Measurements from ENCODE around the gene RIN3.

Gene RIN3

DNA sequence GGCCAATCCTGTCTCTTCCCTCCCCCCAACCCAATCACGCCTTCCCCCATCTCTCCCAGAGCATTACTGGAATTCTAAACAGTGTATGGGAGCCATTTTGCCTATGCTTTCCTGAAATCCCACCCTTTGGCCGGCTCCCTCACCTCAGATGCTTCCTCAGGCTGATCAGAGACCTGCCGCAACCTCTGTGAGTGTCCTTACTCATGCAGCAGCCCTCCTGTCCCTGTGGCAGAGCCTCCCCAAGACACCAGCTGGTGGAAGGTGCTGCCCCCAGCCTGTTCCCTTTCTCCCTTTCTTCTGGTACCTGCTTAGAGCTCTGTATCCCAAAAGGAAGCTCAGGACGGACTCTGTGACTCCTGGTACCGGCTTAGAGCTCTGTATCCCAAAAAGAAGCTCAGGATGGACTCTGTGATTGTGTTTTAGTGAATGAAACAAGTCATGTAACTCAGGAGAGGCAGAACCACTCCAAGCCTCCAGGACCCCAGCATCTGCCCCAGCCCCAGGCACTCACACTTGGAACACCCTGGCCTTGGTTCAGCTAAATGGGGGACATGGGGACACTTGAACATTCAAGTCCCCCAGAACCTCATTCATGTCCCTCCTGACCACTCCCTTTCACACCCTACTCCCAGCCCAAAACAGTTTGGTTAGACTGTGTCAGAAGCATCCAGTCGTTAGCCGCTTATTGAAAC lies 29.3 kb upstream of the RIN3 start:
- in situ Hi-C loops (cut with MboI; ENCODE audit: low sequenced_read_pairs): no loop called here

GRCh38 chr14:92486881-92487280 lies 26.7 kb upstream of the RIN3 start:
- in situ Hi-C loops (cut with MboI; ENCODE audit: low sequenced_read_pairs): no loop called here

DNA sequence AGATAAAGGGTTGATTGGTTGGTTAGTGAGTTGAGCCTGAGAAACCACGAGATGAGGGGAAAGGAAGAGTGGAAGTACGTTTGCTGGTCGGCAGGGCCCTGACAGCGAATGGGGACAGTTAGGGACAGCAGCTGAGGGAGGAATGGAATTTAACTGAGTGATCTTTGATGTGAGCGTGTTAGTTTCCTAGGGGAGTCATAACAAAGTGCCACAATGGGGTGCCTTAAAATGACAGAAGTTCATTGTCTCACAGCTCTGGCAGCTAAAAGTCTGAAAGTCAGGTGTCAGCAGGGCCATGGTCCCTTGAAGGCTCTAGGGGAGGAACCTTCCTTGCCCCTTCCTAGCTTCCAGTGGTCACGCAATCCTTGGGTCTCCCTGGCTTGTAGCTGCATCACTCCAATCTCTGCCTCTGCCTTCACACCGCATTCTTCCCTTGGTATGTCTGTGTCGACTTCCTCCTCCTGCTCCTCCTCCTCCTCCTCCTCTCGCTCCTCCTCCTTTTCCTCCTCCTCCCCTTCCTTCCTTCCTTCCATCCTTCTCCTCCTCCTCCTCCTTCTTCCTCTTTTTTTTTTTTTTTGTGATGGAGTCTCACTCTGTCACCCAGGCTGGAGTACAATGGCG lies 26.0 kb upstream of the RIN3 start:
- in situ Hi-C loops (cut with MboI; ENCODE audit: low sequenced_read_pairs): no loop called here

GRCh38 chr14:92489394-92490238 lies 24.0 kb upstream of the RIN3 start:
- in situ Hi-C loops (cut with MboI; ENCODE audit: low sequenced_read_pairs): no loop called here

DNA sequence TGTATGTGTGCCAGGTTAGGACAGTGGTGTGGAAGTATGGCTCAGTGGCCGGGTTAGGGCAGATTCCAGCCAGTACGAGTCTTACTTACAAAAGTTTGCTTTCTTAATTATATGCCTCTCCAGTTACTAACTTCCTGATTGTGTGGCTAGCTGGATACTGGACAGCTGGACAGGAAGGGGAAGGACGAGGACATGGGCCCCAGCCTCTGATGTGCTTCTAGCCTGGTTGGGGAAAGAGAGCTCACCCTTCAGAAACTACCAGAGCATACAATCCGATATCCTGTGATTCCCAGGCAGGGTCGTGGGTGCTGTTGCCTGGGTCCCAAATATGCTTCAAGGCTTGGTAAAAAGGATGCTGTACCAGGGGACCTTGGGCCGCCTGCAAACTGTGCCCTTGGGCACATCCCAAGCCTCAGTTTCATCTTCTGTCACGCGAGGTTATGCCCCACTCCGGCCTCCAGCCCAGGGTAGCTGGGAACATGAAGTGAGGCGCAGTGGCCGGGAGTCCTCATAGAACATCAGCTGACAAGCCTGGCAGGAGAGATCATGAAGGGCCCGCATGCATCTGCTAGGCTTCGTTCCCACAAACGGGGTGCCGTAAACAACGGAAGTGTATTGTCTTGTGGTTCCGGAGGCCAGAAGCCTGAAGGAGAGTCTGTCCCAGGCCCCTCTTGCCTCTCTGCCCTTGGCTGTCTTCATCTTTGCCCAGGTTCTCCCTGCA lies 23.2 kb upstream of the RIN3 start:
- in situ Hi-C loops (cut with MboI; ENCODE audit: low sequenced_read_pairs): no loop called here

GRCh38 chr14:92491782-92492181 lies 21.8 kb upstream of the RIN3 start:
- in situ Hi-C loops (cut with MboI; ENCODE audit: low sequenced_read_pairs): no loop called here

DNA sequence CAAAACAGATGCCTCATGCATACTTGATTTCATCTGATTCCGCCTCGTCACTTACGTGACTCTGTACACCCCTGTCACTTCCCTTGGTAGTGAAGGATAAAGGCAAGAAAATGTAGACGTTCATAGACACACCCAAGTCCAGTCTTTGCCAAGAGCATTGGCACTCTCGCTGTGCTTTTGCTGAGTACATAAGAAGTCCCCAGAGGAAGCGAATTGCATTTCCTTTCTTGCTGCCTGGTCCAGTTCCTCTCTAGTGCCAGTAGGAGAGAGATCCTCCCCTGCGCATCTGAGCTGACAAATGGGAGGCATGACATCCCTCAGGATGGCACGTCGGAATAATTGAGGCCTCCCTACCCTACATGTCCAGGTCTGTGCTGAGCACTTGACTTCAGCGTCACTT lies 21.3 kb upstream of the RIN3 start:
- in situ Hi-C loops (cut with MboI; ENCODE audit: low sequenced_read_pairs): no loop called here

- in situ Hi-C loops (cut with MboI; ENCODE audit: low sequenced_read_pairs): no loop called here
Measured at GRCh38 chr14:92493024-92493423, 20.6 kb upstream of the RIN3 start.

- in situ Hi-C loops (cut with MboI; ENCODE audit: low sequenced_read_pairs): no loop called here
Measured at GRCh38 chr14:92493492-92493891, 20.1 kb upstream of the RIN3 start.

DNA sequence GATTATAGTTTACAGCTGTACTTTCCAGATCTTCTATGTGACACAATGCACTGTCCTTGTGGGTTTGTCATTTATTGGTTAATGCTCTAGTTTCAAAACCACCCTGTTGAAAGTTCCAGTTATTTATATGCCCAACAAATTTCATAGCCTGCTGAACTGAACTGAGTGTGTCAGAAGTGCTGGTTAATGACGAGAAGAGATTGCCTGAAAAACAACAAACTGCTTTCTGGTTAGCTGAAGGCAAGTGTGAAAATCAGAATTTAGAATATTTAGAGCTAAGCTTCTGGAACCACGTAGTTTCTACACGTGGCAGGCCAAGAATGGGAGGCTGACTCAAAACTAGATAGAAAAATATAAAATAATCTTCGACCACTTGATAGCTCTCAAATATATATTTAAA lies 19.1 kb upstream of the RIN3 start:
- in situ Hi-C loops (cut with MboI; ENCODE audit: low sequenced_read_pairs): no loop called here

GRCh38 chr14:92495027-92495426 lies 18.6 kb upstream of the RIN3 start:
- in situ Hi-C loops (cut with MboI; ENCODE audit: low sequenced_read_pairs): no loop called here

GRCh38 chr14:92496191-92496857 lies 17.3 kb upstream of the RIN3 start:
- in situ Hi-C loops (cut with MboI; ENCODE audit: low sequenced_read_pairs): no loop called here

GRCh38 chr14:92497391-92497790 lies 16.2 kb upstream of the RIN3 start:
- in situ Hi-C loops (cut with MboI; ENCODE audit: low sequenced_read_pairs): no loop called here

GRCh38 chr14:92499234-92499633 lies 14.3 kb upstream of the RIN3 start:
- in situ Hi-C loops (cut with MboI; ENCODE audit: low sequenced_read_pairs): no loop called here

- in situ Hi-C loops (cut with MboI; ENCODE audit: low sequenced_read_pairs): no loop called here
Measured at GRCh38 chr14:92500491-92500941, 13.1 kb upstream of the RIN3 start.

DNA sequence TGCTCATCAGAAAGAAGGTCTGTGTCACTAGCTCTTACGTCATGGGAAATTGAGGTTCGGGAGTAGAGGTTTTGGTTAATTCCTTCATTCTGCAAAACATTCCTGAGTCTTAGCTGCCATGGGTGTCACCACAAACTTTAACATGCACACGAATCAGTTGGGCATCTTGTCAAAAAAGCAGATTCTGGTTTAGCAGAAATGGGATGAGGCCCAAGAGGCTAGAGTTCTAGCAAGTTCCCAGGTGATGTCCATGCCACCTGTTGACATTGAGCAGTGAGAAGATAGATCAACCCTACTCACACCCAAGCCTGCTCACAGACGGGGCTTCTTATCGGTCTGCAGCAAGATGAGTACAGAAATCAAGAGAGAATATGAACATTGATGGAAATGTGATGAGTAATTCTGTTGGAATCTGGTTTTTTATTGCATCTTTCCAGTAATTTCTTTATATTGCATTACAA lies 11.7 kb upstream of the RIN3 start:
- in situ Hi-C loops (cut with MboI; ENCODE audit: low sequenced_read_pairs): no loop called here

- in situ Hi-C loops (cut with MboI; ENCODE audit: low sequenced_read_pairs): no loop called here
Measured at GRCh38 chr14:92502541-92503286, 10.9 kb upstream of the RIN3 start.

GRCh38 chr14:92503756-92504491 lies 9.7 kb upstream of the RIN3 start:
- in situ Hi-C loops (cut with MboI; ENCODE audit: low sequenced_read_pairs): no loop called here

GRCh38 chr14:92505826-92506225 lies 7.8 kb upstream of the RIN3 start:
- in situ Hi-C loops (cut with MboI; ENCODE audit: low sequenced_read_pairs): no loop called here
